ENCODE results near the gene RPRD1A. TPM values are rescaled to one million over a fixed set of nuclear protein-coding genes. Genes with fewer than 3 reads are reported as not detected.

Gene RPRD1A
- total and polyA plus RNA-seq, 2 of the 4 experiments (the other 2 are of a cell fraction), result 23.3 to 27.2 TPM

- H3K27ac ChIP-seq (ENCODE audit: insufficient read depth, low read length), result no peak overlapping the region
- DNase-seq (no peak), ATAC-seq (ENCODE audit: low read depth) (no peak)
- H3K23ac ChIP-seq (ENCODE audit: low read depth, low read length), result no peak overlapping the region
- no peak overlapping the region for H4K91ac ChIP-seq (ENCODE audit: insufficient read depth, low read depth, low read length)
- H2BK20ac ChIP-seq (ENCODE audit: low read depth, low read length), result no peak overlapping the region
- no peaks in the 10 kb centered on the region for H3K79me1 ChIP-seq (ENCODE audit: low read depth in 1 of 2, low read length in 2 of 2)
- H3K4me1 ChIP-seq (ENCODE audit: control insufficient read depth, insufficient read depth, low read length), result no peaks in the 10 kb centered on the region
- no peak overlapping the region for H4K5ac ChIP-seq (ENCODE audit: low read depth, low read length)
- H3K9ac ChIP-seq (ENCODE audit: low read depth, low read length), result no peak overlapping the region
- H3K4me3 ChIP-seq (ENCODE audit: insufficient read depth, low read depth, low read length), result no peak overlapping the region
- no peaks in the 10 kb centered on the region; the same call in 1 of the 2 replicates for H3K9me3 ChIP-seq (ENCODE audit: control insufficient read depth, insufficient read depth, low read length)
- H2AK9ac ChIP-seq (replicated peaks; ENCODE audit: low read depth, low read length, poor library complexity), result no peak overlapping the region
- intact Hi-C loops (cut with micrococcal nuclease), result no loop called here
- ChIA-PET POLR2A (ENCODE audit: unreplicated experiment) (no interaction called here), CTCF (no interaction called here)
- no peaks in the 10 kb centered on the region for H3K36me3 ChIP-seq (ENCODE audit: control insufficient read depth, insufficient read depth, low read length)
- no peaks in the 10 kb centered on the region for H3K9me1 ChIP-seq (ENCODE audit: insufficient read depth, low read length)
- TF ChIP-seq MAZ (IDR thresholded peaks at IDR 0.05; ENCODE audit: borderline replicate concordance, low read depth, low read length) (no peak), MXI1 (IDR thresholded peaks at IDR 0.05; ENCODE audit: borderline replicate concordance, low read depth, low read length) (no peak), CHD1 (IDR thresholded peaks at IDR 0.05; ENCODE audit: low read depth, low read length) (no peak), RCOR1 (IDR thresholded peaks at IDR 0.05; ENCODE audit: insufficient replicate concordance, low read length) (no peak), CEBPB (IDR thresholded peaks at IDR 0.05; ENCODE audit: low read depth, low read length) (no peak), RAD21 (IDR thresholded peaks at IDR 0.05; ENCODE audit: low read length) (no peak), NFE2L2 (IDR thresholded peaks at IDR 0.05; ENCODE audit: low read depth, low read length) (no peak), BHLHE40 (IDR thresholded peaks at IDR 0.05; ENCODE audit: low read depth, low read length) (no peak), ELK1 (IDR thresholded peaks at IDR 0.05; ENCODE audit: borderline replicate concordance, low read depth, low read length) (no peak), USF2 (IDR thresholded peaks at IDR 0.05; ENCODE audit: low read depth, low read length) (no peak), CTCF (conservative IDR thresholded peaks at IDR 0.05; ENCODE audit: low read depth, low read length) (no peak), POLR2A (IDR thresholded peaks at IDR 0.05; ENCODE audit: low read depth, low read length) (no peak), FOS (IDR thresholded peaks at IDR 0.05; ENCODE audit: low read depth, low read length) (no peak), RFX5 (IDR thresholded peaks at IDR 0.05; ENCODE audit: low read depth, low read length) (no peak), MAFK (IDR thresholded peaks at IDR 0.05; ENCODE audit: low read depth, low read length) (no peak), SMC3 (IDR thresholded peaks at IDR 0.05; ENCODE audit: low read depth, low read length) (no peak)
- dilution Hi-C loops (cut with HindIII; ENCODE audit: low sequenced_read_pairs, unreplicated experiment), result no loop called here
- no peak overlapping the region for H2BK5ac ChIP-seq (ENCODE audit: low read depth, low read length, poor library complexity, severe bottlenecking)
- H2BK15ac ChIP-seq (ENCODE audit: low read depth, low read length), result no peak overlapping the region
- H2AFZ ChIP-seq (replicated peaks; ENCODE audit: low read length, poor library complexity), result no peak overlapping the region
- no peak overlapping the region for H2AK5ac ChIP-seq (ENCODE audit: low read depth, low read length)
- no peak overlapping the region for H3K4ac ChIP-seq (ENCODE audit: low read depth, low read length)
- no peaks in the 10 kb centered on the region for H3K27me3 ChIP-seq (ENCODE audit: control insufficient read depth, insufficient read depth, low read length)
- no peak overlapping the region for H2BK120ac ChIP-seq (ENCODE audit: low read depth, low read length)
- BruUV-seq (replicated peaks), result no TSS peak
- H3K56ac ChIP-seq (ENCODE audit: extremely low read depth, insufficient read depth, low read length), result no peak overlapping the region
- in situ Hi-C loops (cut with MboI; ENCODE audit: low sequenced_read_pairs), result no loop called here
- H3K18ac ChIP-seq (ENCODE audit: low read depth, low read length), result no peak overlapping the region
- no peaks in the 10 kb centered on the region for H4K20me1 ChIP-seq (ENCODE audit: insufficient read depth, low read length)
- no peak overlapping the region for H4K8ac ChIP-seq (ENCODE audit: low read depth in 2 of 2, low read length in 2 of 2)
- H3K14ac ChIP-seq (replicated peaks; ENCODE audit: low read depth, low read length), result no peak overlapping the region
- WGBS, 2 experiments (ENCODE audit: extremely low coverage in 2 of 2, insufficient read length in 1 of 2), result no CpG with 5 or more reads among the region's 2 CpGs
- H3K4me2 ChIP-seq (ENCODE audit: low read depth, low read length), result no peak overlapping the region
Observed at GRCh38 chr18:36088256-36088655, 20.9 kb upstream of the RPRD1A start.

Measured in IMR-90 (cell line).